Smooth muscle cell (in vitro differentiated cells): ENCODE results near the gene OSGEP. TPM values are rescaled to one million over a fixed set of nuclear protein-coding genes. Genes with fewer than 3 reads are reported as not detected.
A peak's percentile ranks its signal among the peaks of the same experiment; 100 is the strongest.
"Not testable (repeated sequence)": the region's sequence is repeated elsewhere in the genome, so short reads cannot be mapped to it uniquely, and the experiment has no call there.

Experiments
- DNase-seq: peaks from one replicate; lab custom pipeline; 2025; ENCODE audit not compliant: unreplicated experiment; lab: John Stamatoyannopoulos, UW
- H2AFZ ChIP-seq: fragments of 200-600 bp; sonication (generic); 2 replicates; pipeline ENCODE4 v1.6.0; 2016; ENCODE audit warnings: antibody characterized with exemption, low read depth, mild to moderate bottlenecking
- H3F3A ChIP-seq: fragments of 200-600 bp; sonication (generic); 2 replicates; pipeline ENCODE4 v1.6.0; 2017; ENCODE audit warnings: antibody characterized with exemption, low read depth
- H3K27ac ChIP-seq: fragments of 200-600 bp; sonication (generic); 2 replicates; pipeline ENCODE4 v1.5.1; 2016; ENCODE audit warnings: low read depth, mild to moderate bottlenecking
- H3K27me3 ChIP-seq: fragments of 200-600 bp; sonication (generic); 2 replicates; pipeline ENCODE4 v1.6.1; 2016; ENCODE audit warnings: low read depth, mild to moderate bottlenecking
- H3K36me3 ChIP-seq: fragments of 200-600 bp; sonication (generic); 2 replicates; pipeline ENCODE4 v1.5.1; 2016; ENCODE audit warnings: low read depth
- H3K4me1 ChIP-seq: fragments of 200-600 bp; sonication (generic); 2 replicates; pipeline ENCODE4 v1.5.1; 2016; ENCODE audit warnings: low read depth
- H3K4me2 ChIP-seq: fragments of 200-600 bp; sonication (generic); 2 replicates; pipeline ENCODE4 v1.6.0; 2016; ENCODE audit warnings: mild to moderate bottlenecking
- H3K4me3 ChIP-seq: fragments of 200-600 bp; sonication (generic); 2 replicates; pipeline ENCODE4 v1.5.1; 2016; ENCODE audit warnings: mild to moderate bottlenecking
- H3K79me2 ChIP-seq: fragments of 200-600 bp; sonication (generic); 2 replicates; pipeline ENCODE4 v1.6.0; 2016; ENCODE audit warnings: low read depth, mild to moderate bottlenecking
- H3K9ac ChIP-seq: fragments of 200-600 bp; sonication (generic); 2 replicates; pipeline ENCODE4 v1.6.0; 2016; ENCODE audit warnings: low read depth
- H3K9me3 ChIP-seq: fragments of 200-600 bp; sonication (generic); replicated peaks from 2 replicates; pipeline ENCODE4 v1.5.1; 2016; ENCODE audit warnings: low read depth
- H4K20me1 ChIP-seq: fragments of 200-600 bp; sonication (generic); 2 replicates; pipeline ENCODE4 v1.6.0; 2016; ENCODE audit warnings: low read depth
- CTCF ChIP-seq: fragments of 200-600 bp; sonication (generic); IDR thresholded peaks from 2 replicates; pipeline ENCODE4 v1.5.1; 2017; ENCODE audit warnings: borderline replicate concordance, mild to moderate bottlenecking, antibody characterized with exemption; ENCODE audit not compliant: insufficient read depth, poor library complexity, severe bottlenecking
- WGBS: methylation state at CpG from one replicate; pipeline ENCODE4 v1.1.7; 2016; ENCODE audit warnings: low lambda C conversion rate; 5-methylcytosine and 5-hydroxymethylcytosine counted together
- polyA plus RNA-seq: library from polyadenylated mRNA; unstranded; fragments of >200 nt; fragmentation: Nextera tagmentation; extraction: Ambion mirVana; gene quantifications from 2 replicates; pipeline ENCODE4 v1.2.1, GENCODE V29; 2016
- total RNA-seq: library from RNA; depleted of rRNA; stranded (reverse); fragments of >200 nt; gene quantifications from 2 replicates; pipeline ENCODE4 v1.2.3, GENCODE V29; 2014

Gene OSGEP
- total and polyA plus RNA-seq, 2 experiments from 2014 or later: 21.7 to 33.3 TPM

- no peak overlapping the region for H2AFZ ChIP-seq
Observed at GRCh38 chr14:20458031-20458789, 3.6 kb upstream of the OSGEP start.

DNA sequence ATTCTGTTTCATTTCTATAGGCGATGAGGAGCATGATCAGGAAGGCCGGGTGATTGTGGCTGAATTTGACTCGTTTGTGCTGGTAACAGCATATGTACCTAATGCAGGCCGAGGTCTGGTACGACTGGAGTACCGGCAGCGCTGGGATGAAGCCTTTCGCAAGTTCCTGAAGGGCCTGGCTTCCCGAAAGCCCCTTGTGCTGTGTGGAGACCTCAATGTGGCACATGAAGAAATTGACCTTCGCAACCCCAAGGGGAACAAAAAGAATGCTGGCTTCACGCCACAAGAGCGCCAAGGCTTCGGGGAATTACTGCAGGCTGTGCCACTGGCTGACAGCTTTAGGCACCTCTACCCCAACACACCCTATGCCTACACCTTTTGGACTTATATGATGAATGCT lies 2.4 kb upstream of the OSGEP start:
- no peak overlapping the region for H3K4me3 ChIP-seq
- peak overlapping the region; percentile 93 for H3K4me2 ChIP-seq

More at GRCh38 chr14:20458031-20458789, 3.6 kb upstream of the OSGEP start:
- no peaks in the 10 kb centered on the region for H3K36me3 ChIP-seq
- no peak for DNase-seq
- H3K9ac ChIP-seq: no peak overlapping the region
- H3F3A ChIP-seq: peaks cover 19% of the 10 kb centered on the region
- no peaks in the 10 kb centered on the region for H3K9me3 ChIP-seq
- peaks cover 42% of the 10 kb centered on the region for H3K79me2 ChIP-seq
- peaks cover 7% of the 10 kb centered on the region for H4K20me1 ChIP-seq
- WGBS: 90% methylated on average over 8 of the region's 8 CpGs
- H3K27me3 ChIP-seq: no peaks in the 10 kb centered on the region
- H3K27ac ChIP-seq: peak overlapping the region; percentile 35
- no peak overlapping the region for H3K4me3 ChIP-seq
- no peak overlapping the region for H3K4me2 ChIP-seq
- TF ChIP-seq CTCF: no peak
- peaks cover 33% of the 10 kb centered on the region for H3K4me1 ChIP-seq

DNA sequence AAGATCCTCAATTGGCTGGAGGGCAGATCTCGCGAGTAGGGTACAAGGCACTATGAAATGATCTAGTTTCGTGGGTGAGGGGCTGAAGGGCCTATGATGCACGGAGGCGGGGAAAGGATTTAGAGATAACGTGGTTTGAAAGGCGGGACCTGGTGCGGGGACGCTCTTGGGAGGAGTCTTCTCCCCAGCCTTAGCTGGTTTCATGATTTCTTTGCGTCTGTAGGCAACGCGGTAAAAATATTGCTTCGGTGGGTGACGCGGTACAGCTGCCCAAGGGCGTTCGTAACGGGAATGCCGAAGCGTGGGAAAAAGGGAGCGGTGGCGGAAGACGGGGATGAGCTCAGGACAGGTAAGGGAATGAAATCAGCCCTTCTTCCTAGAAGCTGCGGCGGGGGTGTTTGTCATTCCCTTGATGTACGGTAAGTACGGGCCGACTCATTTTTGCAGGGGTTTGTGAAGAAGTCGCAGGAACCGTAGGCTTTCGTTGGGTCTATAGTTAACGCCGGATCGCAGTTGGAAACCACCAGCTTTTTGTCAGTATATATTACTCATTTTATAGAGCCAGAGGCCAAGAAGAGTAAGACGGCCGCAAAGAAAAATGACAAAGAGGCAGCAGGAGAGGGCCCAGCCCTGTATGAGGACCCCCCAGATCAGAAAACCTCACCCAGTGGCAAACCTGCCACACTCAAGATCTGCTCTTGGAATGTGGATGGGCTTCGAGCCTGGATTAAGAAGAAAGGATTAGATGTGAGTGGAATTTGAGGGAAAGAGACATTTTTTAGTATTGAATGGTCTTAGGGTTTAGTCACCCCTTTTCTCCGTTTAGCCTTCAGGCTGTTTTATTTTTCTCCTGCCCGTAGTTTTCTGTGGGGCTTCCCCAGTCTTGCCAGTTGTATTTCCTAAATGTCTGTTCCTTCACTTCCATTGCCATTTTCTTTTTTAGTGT lies 1.0 kb upstream of the OSGEP start:
- Histone ChIP-seq H3K27ac (peak overlapping the region; percentile 93), H3K36me3 (no peaks in the 10 kb centered on the region), H3K4me1 (peaks cover 27% of the 10 kb centered on the region), H3K4me3 (peak overlapping the region; percentile 73), H3K9ac (peak overlapping the region; percentile 91), H3F3A (peaks cover 14% of the 10 kb centered on the region), H3K9me3 (no peaks in the 10 kb centered on the region), H3K79me2 (peaks cover 43% of the 10 kb centered on the region), H4K20me1 (peaks cover 6% of the 10 kb centered on the region), H3K4me2 (peak overlapping the region; percentile 93), H2AFZ (peak overlapping the region; percentile 45), H3K27me3 (no peaks in the 10 kb centered on the region)
- no peak for DNase-seq
- WGBS: 2% methylated on average over 39 of the region's 39 CpGs
- no peak for TF ChIP-seq CTCF

More for the DNA sequence above, 2.4 kb upstream of the OSGEP start:
- peaks cover 14% of the 10 kb centered on the region for H3F3A ChIP-seq
- peak overlapping the region; percentile 91 for H3K9ac ChIP-seq
- peaks cover 46% of the 10 kb centered on the region for H3K79me2 ChIP-seq
- no peak for TF ChIP-seq CTCF
- no peaks in the 10 kb centered on the region for H3K9me3 ChIP-seq
- 94% methylated on average over 13 of the region's 13 CpGs for WGBS
- H2AFZ ChIP-seq: no peak overlapping the region
- no peaks in the 10 kb centered on the region for H3K27me3 ChIP-seq
- H3K36me3 ChIP-seq: no peaks in the 10 kb centered on the region
- peaks cover 7% of the 10 kb centered on the region for H4K20me1 ChIP-seq
- no peak for DNase-seq
- H3K27ac ChIP-seq: peak overlapping the region; percentile 93
- peaks cover 29% of the 10 kb centered on the region for H3K4me1 ChIP-seq

GRCh38 chr14:20452831-20453230 lies 1.8 kb downstream of the OSGEP start:
- H3K36me3 ChIP-seq, H3K9me3 ChIP-seq, DNase-seq, H3K27me3 ChIP-seq, H3K4me3 ChIP-seq, H3K9ac ChIP-seq, H2AFZ ChIP-seq, H4K20me1 ChIP-seq, H3K4me2 ChIP-seq, H3F3A ChIP-seq, H3K27ac ChIP-seq: not testable (repeated sequence)
- WGBS: 98% methylated on average over 8 of the region's 8 CpGs
- H3K4me1 ChIP-seq: peaks cover 19% of the 10 kb centered on the region
- peaks cover 31% of the 10 kb centered on the region for H3K79me2 ChIP-seq
